GM19468 (cell line): ENCODE results near the gene GLIS2.
A peak's percentile ranks its signal among the peaks of the same experiment; 100 is the strongest.

ENCODE experiments used
- ATAC-seq: cut with Tn5 transposase; IDR thresholded peaks from one replicate; pipeline ENCODE4 v1.9.1; 2021; ENCODE audit warnings: mild to moderate bottlenecking, moderate library complexity, moderate number of reproducible peaks; ENCODE audit not compliant: unreplicated experiment; ENCODE audit errors: extremely low read depth

Gene GLIS2

GRCh38 chr16:4347765-4348509 lies 32.1 kb downstream of the GLIS2 start:
- no peak for ATAC-seq

- no peak for ATAC-seq
Measured at GRCh38 chr16:4349332-4349731, 33.5 kb downstream of the GLIS2 start.

- ATAC-seq = no peak
Measured at GRCh38 chr16:4350365-4350786, 34.5 kb downstream of the GLIS2 start.

DNA sequence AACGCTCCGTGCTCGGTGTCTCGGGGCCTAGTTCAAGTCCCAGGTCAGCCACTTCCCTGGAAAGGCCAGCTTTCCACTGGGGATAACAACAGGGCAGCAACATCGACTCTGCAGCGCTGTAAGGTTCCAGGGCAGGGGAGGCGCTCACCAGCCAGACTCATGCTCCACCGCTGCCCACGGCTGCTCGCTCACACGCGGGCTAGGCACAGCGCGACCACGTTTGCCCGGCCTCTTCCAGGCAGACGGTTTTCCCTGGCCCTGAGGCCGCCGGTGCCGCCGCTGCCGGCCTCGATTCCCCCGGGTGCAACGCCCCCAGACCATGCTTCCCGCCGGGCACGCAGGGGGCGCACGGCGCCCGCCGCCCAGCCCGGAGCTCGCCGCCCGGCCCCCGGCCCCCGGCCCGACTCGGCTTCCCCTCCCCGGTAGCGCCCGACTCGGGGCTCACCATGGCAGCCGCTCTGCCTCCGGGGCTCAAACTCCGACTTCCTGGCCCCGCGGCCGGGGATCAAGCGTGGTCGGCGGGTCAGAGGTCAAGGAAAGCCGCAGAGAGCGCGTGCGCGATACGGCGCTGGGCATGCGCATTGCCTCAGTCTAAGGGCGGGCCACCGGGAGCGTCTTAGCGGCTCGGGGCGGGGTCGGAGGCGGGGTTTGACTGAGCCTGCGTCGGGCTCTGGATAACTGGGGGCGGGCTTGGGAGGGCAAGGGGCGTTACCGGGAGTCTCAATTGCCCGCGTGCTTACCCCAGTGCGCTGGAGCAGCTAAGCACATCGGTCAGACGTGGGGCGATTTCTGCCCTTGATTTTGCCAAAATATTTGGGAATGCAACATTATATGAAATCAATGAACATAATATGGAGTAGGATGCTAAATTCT lies 35.2 kb downstream of the GLIS2 start, which contains the start of gene PAM16:
TSS of gene PAM16 (minus strand) at position 535 of the 873 bp plus-strand sequence. CDS start at position 448, 87 bp downstream.
- peak; percentile 80 for ATAC-seq

DNA sequence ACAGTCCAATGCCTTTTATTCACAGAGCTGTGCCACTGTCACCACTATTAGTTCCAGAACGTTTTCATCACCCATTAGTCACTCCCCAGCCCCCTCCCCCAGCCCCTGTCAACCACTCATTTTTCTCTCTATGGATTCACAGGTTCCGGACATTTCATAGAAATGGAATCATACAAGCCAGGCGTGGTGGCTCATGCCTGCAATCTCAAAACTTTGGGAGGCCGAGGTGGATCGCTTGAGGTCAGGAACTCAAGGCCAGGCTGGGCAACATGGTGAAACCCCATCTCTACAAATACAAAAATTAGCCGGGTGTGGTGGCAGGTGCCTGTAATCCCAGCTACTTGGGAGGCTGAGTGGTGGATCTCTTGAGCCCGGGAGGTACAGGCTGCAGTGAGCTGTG lies 36.0 kb downstream of the GLIS2 start:
- ATAC-seq = no peak

DNA sequence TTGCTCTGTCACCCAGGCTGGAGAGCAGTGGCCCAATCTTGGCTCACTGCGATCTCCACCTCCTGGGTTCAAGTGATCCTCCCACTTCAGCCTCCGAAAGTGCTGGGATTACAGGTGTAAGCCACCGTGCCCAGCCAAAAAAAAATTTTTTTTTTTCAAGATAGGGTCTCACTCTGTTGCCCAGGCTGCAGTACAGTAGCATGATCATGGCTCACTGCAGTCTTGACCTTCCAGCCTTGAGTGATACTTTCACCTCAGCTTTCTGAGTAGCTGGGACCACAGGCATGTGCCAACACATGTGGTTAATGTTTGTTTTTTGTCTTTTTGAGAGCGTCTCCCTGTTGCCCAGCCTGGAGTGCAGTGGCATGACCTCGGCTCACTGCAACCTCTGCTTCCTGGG lies 37.0 kb downstream of the GLIS2 start:
- no peak for ATAC-seq

GRCh38 chr16:4353675-4354074 lies 37.8 kb downstream of the GLIS2 start:
- no peak for ATAC-seq

GRCh38 chr16:4354512-4355409 lies 38.9 kb downstream of the GLIS2 start:
- ATAC-seq = no peak

- ATAC-seq = no peak
Measured at GRCh38 chr16:4356820-4357219, 41.0 kb downstream of the GLIS2 start.

- ATAC-seq = no peak
Measured at GRCh38 chr16:4358236-4358635, 42.4 kb downstream of the GLIS2 start.

DNA sequence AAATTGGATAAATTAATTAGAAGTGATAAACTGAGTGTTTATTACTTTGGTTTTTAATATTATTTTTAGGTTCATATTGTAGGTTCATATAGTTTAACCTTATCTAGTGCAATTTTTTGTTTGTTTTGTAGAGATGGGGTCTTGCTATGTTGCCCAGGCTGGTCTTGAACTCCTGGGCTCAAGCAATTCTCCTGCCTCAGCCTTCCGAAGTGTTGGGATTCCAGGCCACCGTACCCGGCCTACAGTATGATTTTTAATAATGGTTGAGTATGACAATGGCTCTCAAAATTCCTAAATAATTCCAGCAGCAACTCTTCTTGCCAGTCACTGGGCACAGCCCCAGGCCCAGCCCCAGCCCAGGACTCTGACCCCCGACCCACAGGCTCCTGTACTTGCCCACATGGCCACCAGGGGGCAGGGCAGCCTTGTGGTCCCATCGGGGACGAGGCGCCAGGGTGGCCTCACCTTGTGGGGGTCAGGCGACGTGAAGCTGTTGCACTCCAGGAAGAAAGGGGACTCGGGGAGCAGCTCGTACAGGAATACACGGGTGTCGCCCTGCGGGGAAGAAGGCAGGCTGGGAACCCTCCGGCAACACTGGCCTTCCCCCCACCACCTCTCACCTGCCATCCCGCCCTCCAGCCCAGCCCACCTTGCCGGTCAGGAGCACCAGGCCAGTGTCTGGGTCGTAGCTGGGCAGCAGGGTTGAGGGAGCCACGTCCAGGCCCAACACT lies 43.1 kb downstream of the GLIS2 start:
- no peak for ATAC-seq

DNA sequence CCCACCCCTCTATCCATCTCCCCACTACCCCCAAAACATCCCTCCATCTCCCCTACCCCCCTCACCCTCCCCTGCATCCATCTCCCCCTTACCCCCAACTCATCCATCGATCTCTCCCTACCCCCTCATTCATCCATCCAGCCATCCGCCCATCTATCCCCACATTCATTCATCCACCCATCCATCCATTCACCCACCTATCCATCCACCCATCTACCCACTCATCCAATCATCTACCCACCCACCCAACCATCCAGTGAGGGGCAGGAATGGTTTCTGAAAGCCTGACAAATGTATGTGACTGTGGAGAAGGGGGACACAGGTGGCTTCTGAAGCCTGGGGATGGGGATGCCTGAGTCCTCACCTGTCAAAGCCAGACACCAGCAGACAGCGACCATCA lies 44.0 kb downstream of the GLIS2 start:
- no peak for ATAC-seq

DNA sequence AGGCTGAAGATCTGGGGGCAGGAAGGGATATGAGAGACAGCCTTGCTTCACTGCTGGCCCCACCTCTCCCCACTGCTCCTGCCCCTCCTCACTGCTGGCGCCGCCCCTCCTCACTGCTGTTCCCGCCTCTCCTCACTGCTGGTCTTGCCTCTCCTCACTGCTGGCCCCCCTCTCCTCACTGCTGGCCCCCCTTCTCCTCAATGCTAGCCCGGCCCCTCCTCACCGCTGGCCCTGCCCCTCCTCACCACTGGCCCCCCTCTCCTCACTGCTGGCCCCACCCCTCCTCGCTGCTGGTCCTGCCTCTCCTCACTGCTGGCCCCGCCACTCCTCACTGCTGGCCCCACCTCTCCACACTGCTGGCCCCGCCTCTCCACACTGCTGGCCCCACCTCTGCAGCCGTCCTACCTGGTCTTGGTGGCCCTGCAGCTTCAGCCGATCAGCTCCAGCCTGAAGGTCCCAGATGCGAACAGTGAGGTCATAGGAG lies 44.7 kb downstream of the GLIS2 start:
- ATAC-seq = no peak

DNA sequence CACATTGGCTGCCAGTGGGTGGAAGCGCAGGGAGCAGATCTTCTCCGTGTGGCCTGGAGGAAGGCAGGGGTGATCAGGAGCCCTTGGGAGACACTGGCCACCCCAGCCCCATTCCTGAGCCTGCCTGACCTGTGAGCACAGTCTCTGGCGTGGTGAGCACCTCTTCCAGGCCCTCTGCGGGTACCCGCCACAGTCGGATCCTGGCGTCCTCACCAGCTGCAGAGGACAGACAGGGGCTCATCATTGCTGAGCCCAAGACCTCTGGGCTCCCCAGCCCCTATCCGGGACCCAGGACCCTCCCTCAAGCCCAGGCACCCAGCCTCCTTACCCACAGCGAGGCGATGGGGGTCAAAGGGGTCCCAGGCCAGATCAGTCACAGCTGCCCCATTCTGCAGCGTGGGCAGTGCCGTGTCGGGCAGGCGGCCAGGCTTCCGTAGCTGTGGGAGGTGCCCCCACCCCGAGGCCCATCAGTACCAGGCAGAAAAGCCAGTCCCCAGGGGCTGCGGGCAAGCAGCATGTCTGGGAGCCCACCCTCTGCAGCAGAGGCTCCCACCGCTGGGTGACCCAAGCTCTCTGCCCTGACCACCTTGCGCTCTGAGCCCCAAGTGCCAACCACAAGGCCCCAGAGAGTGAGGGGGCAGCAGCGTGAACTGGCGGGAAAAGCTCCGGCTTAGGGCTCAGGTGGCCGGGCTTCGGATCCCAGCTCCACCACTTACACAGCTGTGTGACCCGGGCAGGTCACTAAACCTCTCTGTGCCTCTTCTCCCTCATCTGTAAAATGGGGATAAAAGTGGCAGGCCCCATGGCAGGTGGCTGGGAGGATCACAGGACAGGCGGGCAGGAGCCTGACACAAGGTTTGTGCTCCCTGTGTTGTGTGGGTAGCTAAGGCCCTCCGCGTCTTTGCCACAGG lies 45.4 kb downstream of the GLIS2 start:
- ATAC-seq = no peak

DNA sequence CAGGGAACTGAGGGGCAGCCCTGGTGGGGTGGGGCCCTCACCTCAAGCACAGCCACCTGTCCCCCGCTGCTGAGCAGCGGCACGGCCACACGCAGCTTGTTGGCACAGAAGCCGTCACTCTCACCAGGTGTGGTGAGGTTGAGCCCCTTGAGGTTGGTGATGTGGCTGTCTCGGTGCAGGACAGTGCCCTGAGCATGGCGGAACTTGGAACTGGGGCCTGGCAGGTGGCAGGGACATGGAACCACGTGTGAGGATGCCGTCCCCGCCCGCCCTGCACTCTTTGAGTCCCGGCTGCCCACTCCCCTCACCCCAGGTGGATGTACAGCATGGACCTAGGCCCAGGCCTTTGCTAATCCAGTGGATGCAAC lies 46.1 kb downstream of the GLIS2 start:
- no peak for ATAC-seq

- ATAC-seq = no peak
Measured at GRCh38 chr16:4362476-4363135, 46.7 kb downstream of the GLIS2 start.

- no peak for ATAC-seq
Measured at GRCh38 chr16:4364196-4365013, 48.5 kb downstream of the GLIS2 start.
